DND-41 (cell line): Measurements from ENCODE around the gene DDIT4.

ENCODE experiments used
- ATAC-seq: fragments of 200-7000 bp; cut with Tn5 transposase; 3 replicates; pipeline ENCODE4 v1.9.1; 2021; ENCODE audit warnings: low read depth; ENCODE audit not compliant: insufficient read depth
- DNase-seq: peaks from one replicate; pipeline ENCODE4 v3.0.0-alpha.2; 2020
- H2AFZ ChIP-seq: 2 replicates; pipeline ENCODE4 v1.6.0; 2012; ENCODE audit warnings: low read depth, low read length
- H3K27ac ChIP-seq: 2 replicates; pipeline ENCODE4 v1.5.1; 2012; ENCODE audit warnings: low read length, inconsistent platforms
- H3K27me3 ChIP-seq: fragments of 200-600 bp; sonication (generic); 2 replicates; pipeline ENCODE4 v1.6.0; 2012; ENCODE audit warnings: low read length, mild to moderate bottlenecking, inconsistent platforms; ENCODE audit not compliant: insufficient read depth, poor library complexity
- H3K36me3 ChIP-seq: 2 replicates; pipeline ENCODE4 v1.5.1; 2012; ENCODE audit warnings: low read length, inconsistent platforms; ENCODE audit not compliant: insufficient read depth
- H3K4me1 ChIP-seq: 2 replicates; pipeline ENCODE4 v1.5.1; 2012; ENCODE audit warnings: mild to moderate bottlenecking, low read length; ENCODE audit not compliant: insufficient read depth
- H3K4me2 ChIP-seq: 2 replicates; pipeline ENCODE4 v1.6.0; 2012; ENCODE audit warnings: mild to moderate bottlenecking, moderate library complexity, low read length, inconsistent platforms; ENCODE audit not compliant: insufficient read depth
- H3K4me3 ChIP-seq, 2 experiments: fragments of 200-600 bp in 1 of 2; shearing (Covaris generic) in 1 of 2; 2 replicates each; pipeline ENCODE4 v1.5.1; 2012 to 2016; ENCODE audit warnings: inconsistent platforms in 2 of 2, low read length in 2 of 2, mild to moderate bottlenecking in 2 of 2, low read depth in 1 of 2, moderate library complexity in 1 of 2
- H3K79me2 ChIP-seq: 2 replicates; pipeline ENCODE4 v1.6.0; 2012; ENCODE audit warnings: low read length, inconsistent platforms; ENCODE audit not compliant: insufficient read depth
- H3K9ac ChIP-seq: 2 replicates; pipeline ENCODE4 v1.6.0; 2012; ENCODE audit warnings: low read depth, mild to moderate bottlenecking, inconsistent platforms, low read length, moderate library complexity
- H3K9me3 ChIP-seq: 2 replicates; pipeline ENCODE4 v1.5.1; 2012; ENCODE audit warnings: low read length, moderate library complexity, mild to moderate bottlenecking, inconsistent platforms; ENCODE audit not compliant: insufficient read depth, severe bottlenecking
- H4K20me1 ChIP-seq: 2 replicates; pipeline ENCODE4 v1.6.0; 2012; ENCODE audit warnings: low read length; ENCODE audit not compliant: insufficient read depth
- CTCF ChIP-seq: IDR thresholded peaks from 2 replicates; pipeline ENCODE4 v1.5.1; 2012; ENCODE audit warnings: borderline replicate concordance, low read length, moderate library complexity, mild to moderate bottlenecking; ENCODE audit not compliant: poor library complexity, severe bottlenecking; ENCODE audit errors: extremely low read depth
- EZH2 ChIP-seq: IDR thresholded peaks from 3 replicates; pipeline ENCODE4 v1.6.1; 2012; ENCODE audit warnings: borderline replicate concordance, low read depth, mild to moderate bottlenecking, moderate library complexity, low read length, inconsistent platforms; ENCODE audit not compliant: severe bottlenecking

Gene DDIT4

DNA sequence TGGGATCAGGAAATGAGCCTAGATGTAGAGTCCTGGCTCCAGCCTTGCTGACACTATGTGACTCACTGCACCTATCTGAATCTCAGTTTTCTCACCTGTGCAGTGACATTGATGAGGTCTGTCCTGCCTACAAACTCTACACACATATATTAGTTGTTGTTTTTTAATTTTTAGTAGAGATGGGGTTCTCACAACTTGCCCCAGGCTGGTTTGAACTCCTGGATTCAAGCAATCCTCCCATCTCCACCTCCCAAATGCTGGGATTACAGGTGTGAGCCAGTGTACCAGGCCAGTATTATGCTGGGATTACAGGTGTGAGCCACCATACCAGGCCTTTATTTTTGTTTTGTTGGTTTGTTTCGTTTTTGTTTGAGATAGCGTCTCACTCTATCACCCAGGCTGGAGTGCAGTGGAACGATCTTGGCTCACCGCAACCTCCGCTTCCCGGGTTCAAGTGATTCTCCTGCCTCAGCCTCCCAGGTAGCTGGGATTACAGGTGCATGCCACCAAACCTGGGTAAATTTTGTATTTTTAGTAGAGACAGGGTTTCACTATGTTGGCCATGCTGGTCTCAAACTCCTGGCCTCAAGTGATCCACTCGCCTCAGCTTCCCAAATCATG, 11.8 kb upstream of the DDIT4 start:
- Histone ChIP-seq H3K79me2 (no peaks in the 10 kb centered on the region), H3K4me2 (peak overlapping the region; percentile 70), H2AFZ (no peak overlapping the region), H4K20me1 (no peaks in the 10 kb centered on the region), H3K4me1 (peaks cover 79% of the 10 kb centered on the region), H3K9ac (peak overlapping the region; percentile 67), H3K4me3 (peak overlapping the region in 1 of 2 experiments; percentile 52; a peak in 1 of 4 replicates), H3K27ac (peak overlapping the region; percentile 90), H3K36me3 (no peaks in the 10 kb centered on the region), H3K9me3 (no peaks in the 10 kb centered on the region), H3K27me3 (no peaks in the 10 kb centered on the region)
- no peak for TF ChIP-seq CTCF
- TF ChIP-seq EZH2 = no peak
- no peak for DNase-seq
- ATAC-seq = no peak

DNA sequence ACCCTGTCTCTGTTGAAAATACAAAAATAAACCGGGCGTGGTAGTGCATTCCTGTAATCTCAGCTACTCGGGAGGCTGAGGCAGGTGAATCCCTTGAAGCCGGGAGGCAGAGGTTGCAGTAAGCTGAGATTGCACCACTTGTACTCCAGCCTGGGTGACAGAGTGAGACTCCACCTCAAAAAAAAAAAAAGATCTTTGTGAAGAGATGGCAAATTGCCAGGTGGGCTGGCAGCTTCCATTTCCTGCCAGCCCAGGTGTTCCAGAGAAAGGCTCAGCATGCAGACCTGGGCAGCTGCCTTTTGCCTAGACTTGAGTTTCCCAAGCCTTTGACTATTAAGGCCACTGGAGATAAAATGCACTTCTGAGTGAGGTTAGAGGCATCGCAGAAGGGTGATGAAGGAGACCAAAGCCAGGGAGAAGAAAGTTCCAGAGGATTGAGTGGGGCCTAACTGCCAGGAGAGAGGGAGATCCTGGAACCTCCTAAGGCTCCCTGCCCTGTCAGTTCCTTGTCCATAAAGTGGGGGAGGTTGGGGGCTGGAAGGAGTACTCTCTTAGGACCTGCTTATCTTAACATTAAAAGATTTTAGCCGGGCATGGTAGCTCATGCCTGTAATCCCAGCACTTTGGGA, 10.0 kb upstream of the DDIT4 start:
- ATAC-seq = peak; percentile 43
- peak; percentile 82 for DNase-seq
- H3K9ac ChIP-seq = peak overlapping the region; percentile 28
- no peaks in the 10 kb centered on the region for H3K79me2 ChIP-seq
- no peak overlapping the region for H2AFZ ChIP-seq
- no peaks in the 10 kb centered on the region for H4K20me1 ChIP-seq
- peaks cover 70% of the 10 kb centered on the region for H3K4me1 ChIP-seq
- H3K27ac ChIP-seq = peak overlapping the region; percentile 80
- no peaks in the 10 kb centered on the region for H3K27me3 ChIP-seq
- peak overlapping the region in 1 of 2 experiments; percentile 32; a peak in 1 of 4 replicates for H3K4me3 ChIP-seq
- TF ChIP-seq CTCF = no peak
- TF ChIP-seq EZH2 = no peak
- H3K4me2 ChIP-seq = peak overlapping the region; percentile 50
- H3K36me3 ChIP-seq = no peaks in the 10 kb centered on the region
- no peaks in the 10 kb centered on the region for H3K9me3 ChIP-seq

DNA sequence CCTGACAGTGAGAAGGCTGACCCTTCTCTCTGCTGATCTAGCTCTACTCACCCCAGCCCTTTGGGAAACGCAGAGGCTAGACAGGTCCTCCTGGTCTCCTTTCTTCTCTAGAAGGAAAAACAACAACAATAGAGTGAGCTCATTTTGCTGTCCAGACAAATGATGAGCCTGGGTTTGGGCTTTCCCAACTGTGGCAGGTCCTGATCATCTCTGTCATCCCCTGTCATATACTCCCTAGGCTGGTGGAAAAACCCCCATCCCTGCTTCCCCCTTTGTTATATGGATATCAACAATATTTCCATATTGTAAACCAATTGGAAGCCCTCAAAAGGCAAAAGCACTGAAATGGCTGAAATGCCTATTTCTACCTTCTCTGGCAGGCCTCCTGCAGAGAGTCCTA, 9.2 kb upstream of the DDIT4 start:
- no peaks in the 10 kb centered on the region for H4K20me1 ChIP-seq
- H3K4me2 ChIP-seq = peak overlapping the region; percentile 9; the same call in 1 of the 2 replicates
- H3K9ac ChIP-seq = no peak overlapping the region; the same call in 1 of the 2 replicates
- no peaks in the 10 kb centered on the region for H3K9me3 ChIP-seq
- H3K27me3 ChIP-seq = no peaks in the 10 kb centered on the region
- H3K4me1 ChIP-seq = peaks cover 62% of the 10 kb centered on the region
- H3K36me3 ChIP-seq = no peaks in the 10 kb centered on the region
- peak overlapping the region; percentile 65 for H3K27ac ChIP-seq
- no peak overlapping the region for H3K4me3 ChIP-seq
- TF ChIP-seq EZH2 = no peak
- no peak for TF ChIP-seq CTCF
- H3K79me2 ChIP-seq = no peaks in the 10 kb centered on the region
- no peak for DNase-seq
- no peak for ATAC-seq
- H2AFZ ChIP-seq = no peak overlapping the region
